Rectal smooth muscle tissue (tissue), 1 donor: ENCODE measurements around the gene MS4A1.

Source experiments
- H3K27ac ChIP-seq: one replicate; pipeline ENCODE4 v1.7.0; 2013; ENCODE audit warnings: low read depth, low read length, inconsistent platforms
- H3K27me3 ChIP-seq: one replicate; pipeline ENCODE4 v1.7.0; 2013; ENCODE audit warnings: low read length; ENCODE audit not compliant: control insufficient read depth, insufficient read depth
- H3K36me3 ChIP-seq: one replicate; pipeline ENCODE4 v1.7.0; 2013; ENCODE audit warnings: low read length; ENCODE audit not compliant: control insufficient read depth, insufficient read depth
- H3K4me1 ChIP-seq: one replicate; pipeline ENCODE4 v1.7.0; 2013; ENCODE audit warnings: low read length; ENCODE audit not compliant: control insufficient read depth, insufficient read depth
- H3K4me3 ChIP-seq: one replicate; pipeline ENCODE4 v1.7.0; 2013; ENCODE audit warnings: low read length
- H3K9ac ChIP-seq: one replicate; pipeline ENCODE4 v1.7.0; 2013; ENCODE audit warnings: low read length

MS4A1 gene

DNA sequence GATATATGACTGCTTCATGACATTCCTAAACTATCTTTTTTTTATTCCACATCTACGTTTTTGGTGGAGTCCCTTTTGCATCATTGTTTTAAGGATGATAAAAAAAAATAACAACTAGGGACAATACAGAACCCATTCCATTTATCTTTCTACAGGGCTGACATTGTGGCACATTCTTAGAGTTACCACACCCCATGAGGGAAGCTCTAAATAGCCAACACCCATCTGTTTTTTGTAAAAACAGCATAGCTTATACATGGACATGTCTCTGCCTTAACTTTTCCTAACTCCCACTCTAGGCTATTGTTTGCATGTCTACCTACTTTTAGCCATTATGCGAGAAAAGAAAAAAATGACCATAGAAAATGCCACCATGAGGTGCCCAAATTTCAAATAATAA lies 13.2 kb downstream of the MS4A1 start:
- H3K27ac ChIP-seq: no peak overlapping the region
- no peak overlapping the region for H3K4me3 ChIP-seq
- no peaks in the 10 kb centered on the region for H3K36me3 ChIP-seq
- H3K27me3 ChIP-seq: no peaks in the 10 kb centered on the region
- no peaks in the 10 kb centered on the region for H3K4me1 ChIP-seq
- no peak overlapping the region for H3K9ac ChIP-seq

DNA sequence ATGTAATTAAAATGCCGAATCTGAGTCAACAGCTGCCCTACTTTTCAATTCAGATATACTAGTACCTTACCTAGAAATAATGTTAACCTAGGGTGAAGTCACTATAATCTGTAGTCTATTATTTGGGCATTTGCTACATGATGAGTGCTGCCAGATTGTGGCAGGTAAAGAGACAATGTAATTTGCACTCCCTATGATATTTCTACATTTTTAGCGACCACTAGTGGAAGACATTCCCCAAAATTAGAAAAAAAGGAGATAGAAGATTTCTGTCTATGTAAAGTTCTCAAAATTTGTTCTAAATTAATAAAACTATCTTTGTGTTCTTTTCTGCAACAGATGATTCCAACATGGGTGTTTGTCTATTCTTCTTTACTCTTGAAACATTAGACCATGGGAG lies 14.1 kb downstream of the MS4A1 start:
- no peaks in the 10 kb centered on the region for H3K36me3 ChIP-seq
- no peaks in the 10 kb centered on the region for H3K27me3 ChIP-seq
- H3K9ac ChIP-seq: no peak overlapping the region
- no peak overlapping the region for H3K27ac ChIP-seq
- H3K4me3 ChIP-seq: no peak overlapping the region
- H3K4me1 ChIP-seq: no peaks in the 10 kb centered on the region

DNA sequence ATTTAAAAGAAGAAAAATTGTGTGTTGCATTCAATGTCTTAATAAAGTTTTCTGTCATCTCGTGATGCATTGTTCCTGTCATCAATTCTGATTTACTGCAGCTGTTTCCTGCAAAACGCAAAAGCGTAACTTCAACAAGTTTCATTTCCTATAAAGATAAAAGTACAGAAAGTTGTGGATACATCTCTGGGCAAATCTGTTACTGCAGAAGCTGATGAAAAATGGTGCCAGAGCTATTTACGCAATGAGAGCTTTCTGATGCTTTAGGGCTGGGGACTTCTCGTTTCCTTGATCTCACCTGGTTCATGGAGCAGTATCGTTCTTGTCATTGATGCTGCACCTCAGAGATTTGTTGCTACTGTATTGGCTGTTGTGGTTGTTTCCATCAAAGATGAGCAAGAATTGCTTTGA lies 21.4 kb downstream of the MS4A1 start:
- Histone ChIP-seq H3K27me3 (no peaks in the 10 kb centered on the region), H3K36me3 (no peaks in the 10 kb centered on the region), H3K27ac (no peak overlapping the region), H3K9ac (no peak overlapping the region), H3K4me3 (no peak overlapping the region), H3K4me1 (no peaks in the 10 kb centered on the region)

DNA sequence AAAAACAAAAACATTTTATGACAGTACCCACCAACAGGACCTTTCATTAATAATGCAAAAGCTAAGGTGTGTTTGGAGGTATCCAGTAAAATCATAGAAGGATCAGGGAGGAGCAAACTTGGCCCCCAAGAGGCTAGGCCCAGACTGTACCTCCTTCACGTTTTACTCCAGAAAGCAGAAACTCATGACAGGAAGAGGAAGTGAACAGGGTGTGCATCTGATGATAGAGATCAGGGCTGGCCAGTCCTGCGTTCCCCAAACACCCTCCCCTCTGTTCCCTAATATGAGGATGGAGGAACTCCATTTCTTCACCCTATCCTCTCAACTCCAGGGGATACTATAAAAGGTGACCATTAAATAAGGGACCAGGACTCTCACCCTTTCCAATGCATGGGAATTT lies 26.7 kb downstream of the MS4A1 start:
- Histone ChIP-seq H3K4me3 (no peak overlapping the region), H3K27ac (no peak overlapping the region)

DNA sequence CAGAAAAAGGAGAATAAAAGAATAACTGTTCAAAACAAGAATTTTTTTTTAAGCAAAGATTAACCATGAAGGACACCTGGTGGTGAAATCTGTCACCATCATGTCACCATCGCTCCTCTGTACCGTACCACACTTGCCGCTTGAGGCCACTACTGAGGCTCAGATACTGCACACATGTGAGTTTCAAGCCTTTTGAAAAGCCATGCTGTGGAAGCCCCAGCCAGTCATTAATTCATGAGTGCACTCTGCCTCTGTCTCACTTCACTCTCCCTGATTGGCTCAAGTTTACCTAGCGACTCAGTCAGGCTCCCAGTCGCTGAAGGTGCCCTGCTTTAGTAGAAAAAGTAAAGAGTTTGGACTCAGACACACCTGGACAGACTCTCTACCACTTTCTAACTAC lies 30.3 kb downstream of the MS4A1 start:
- no peaks in the 10 kb centered on the region for H3K4me1 ChIP-seq
- no peak overlapping the region for H3K27ac ChIP-seq
- H3K4me3 ChIP-seq: no peak overlapping the region
- no peaks in the 10 kb centered on the region for H3K36me3 ChIP-seq
- no peak overlapping the region for H3K9ac ChIP-seq
- no peaks in the 10 kb centered on the region for H3K27me3 ChIP-seq

More for the DNA sequence above, 26.7 kb downstream of the MS4A1 start:
- no peaks in the 10 kb centered on the region for H3K4me1 ChIP-seq
- no peaks in the 10 kb centered on the region for H3K36me3 ChIP-seq
- H3K9ac ChIP-seq: no peak overlapping the region
- no peaks in the 10 kb centered on the region for H3K27me3 ChIP-seq

DNA sequence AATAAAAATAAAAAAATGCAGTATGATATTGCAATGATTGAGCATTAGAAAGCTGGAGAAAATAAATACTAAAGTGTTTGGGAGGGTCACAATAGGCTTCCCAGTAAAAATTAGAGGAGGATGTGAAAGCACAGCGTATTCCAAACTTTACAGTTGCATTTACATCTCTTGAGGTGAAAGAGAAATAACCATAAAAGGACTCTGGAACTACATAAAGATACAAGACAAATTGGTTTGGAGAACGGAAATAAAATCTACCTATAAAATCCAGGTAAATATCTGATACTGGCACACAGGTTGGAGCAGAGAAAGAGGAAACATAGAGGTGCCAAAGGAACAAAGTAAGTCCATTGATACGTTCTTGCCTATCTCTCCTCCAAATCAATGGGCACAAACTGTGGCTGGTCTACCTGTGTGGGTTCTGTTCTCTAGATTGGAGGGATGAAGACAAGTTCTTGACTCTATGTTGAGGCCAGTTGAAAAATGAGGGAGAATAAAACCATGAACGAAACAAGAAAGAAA lies 36.9 kb downstream of the MS4A1 start, which contains the start of gene MS4A12:
TSS of gene MS4A12 (plus strand) at position 291 of the 522 bp plus-strand sequence. CDS start 4,541 bp downstream, outside the sequence.
- no peak within 1 kb of the TSS for H3K27ac ChIP-seq
- no peak within 1 kb of the TSS for H3K9ac ChIP-seq
- H3K4me1 ChIP-seq: no peaks in the 10 kb centered on the region
- H3K4me3 ChIP-seq: no peak within 1 kb of the TSS
- no peaks in the 10 kb centered on the region for H3K27me3 ChIP-seq
- no peaks in the 10 kb centered on the region for H3K36me3 ChIP-seq

DNA sequence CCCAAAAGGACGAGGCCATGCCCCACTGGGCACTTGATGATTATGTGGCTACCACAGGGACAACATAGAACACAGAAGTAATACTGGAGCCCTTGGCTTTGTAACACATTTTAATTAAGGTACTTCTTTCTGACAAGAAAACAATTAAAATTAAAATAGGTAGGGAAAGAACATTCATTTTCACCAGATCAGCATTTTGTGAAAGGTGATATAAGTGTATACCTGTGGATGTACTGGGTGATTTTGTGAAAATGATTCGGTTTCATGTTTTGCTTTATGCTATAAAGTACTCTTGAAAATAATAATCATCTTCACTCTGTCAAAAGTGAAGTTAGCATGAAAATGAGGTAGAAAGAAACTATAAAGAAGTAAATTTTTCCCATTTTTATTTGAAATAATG lies 37.8 kb downstream of the MS4A1 start:
- H3K36me3 ChIP-seq: no peaks in the 10 kb centered on the region
- H3K4me3 ChIP-seq: no peak overlapping the region
- no peak overlapping the region for H3K27ac ChIP-seq
- no peaks in the 10 kb centered on the region for H3K27me3 ChIP-seq
- H3K4me1 ChIP-seq: no peaks in the 10 kb centered on the region
- no peak overlapping the region for H3K9ac ChIP-seq

DNA sequence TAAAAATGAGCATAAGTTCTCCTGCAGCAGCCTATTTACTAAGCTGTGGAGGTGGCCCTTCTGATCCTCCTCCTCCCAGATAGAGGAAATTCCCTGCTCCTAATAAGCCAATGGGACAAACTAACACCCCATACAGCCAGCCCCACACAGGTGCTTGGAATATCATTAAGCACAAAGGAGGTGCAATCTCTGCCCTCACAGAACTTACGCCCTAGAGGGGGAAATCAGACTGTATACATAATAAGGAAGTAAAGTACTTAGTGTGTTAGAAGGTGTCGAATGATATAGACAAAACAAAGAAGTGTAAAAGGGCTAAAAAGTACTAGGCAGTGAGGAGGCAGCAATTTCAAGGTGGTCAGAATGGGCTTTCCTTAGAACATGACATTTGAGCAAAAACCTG lies 42.8 kb downstream of the MS4A1 start:
- no peaks in the 10 kb centered on the region for H3K4me1 ChIP-seq
- H3K36me3 ChIP-seq: no peaks in the 10 kb centered on the region
- no peaks in the 10 kb centered on the region for H3K27me3 ChIP-seq
- no peak overlapping the region for H3K9ac ChIP-seq
- no peak overlapping the region for H3K4me3 ChIP-seq
- H3K27ac ChIP-seq: no peak overlapping the region

DNA sequence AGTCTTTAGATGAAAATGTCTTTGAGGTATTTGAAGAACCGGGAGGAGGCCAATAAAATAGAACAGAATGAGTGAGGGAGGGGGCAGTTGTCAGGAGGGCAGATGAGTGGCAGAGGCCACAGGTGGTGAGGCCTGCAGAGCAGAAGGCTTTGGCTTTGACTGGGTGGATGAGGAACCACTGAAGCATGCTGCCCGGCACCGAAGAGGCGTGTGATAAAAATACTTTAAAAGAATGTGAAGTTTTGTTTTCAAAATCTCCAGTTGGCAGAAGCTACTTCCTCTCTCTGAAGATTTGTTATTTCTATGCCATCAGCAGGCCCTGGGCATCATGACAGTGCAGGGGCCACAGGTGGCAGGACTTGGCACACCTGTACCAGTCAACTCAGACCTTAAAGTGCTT lies 43.2 kb downstream of the MS4A1 start:
- Histone ChIP-seq H3K36me3 (no peaks in the 10 kb centered on the region), H3K27me3 (no peaks in the 10 kb centered on the region), H3K4me1 (no peaks in the 10 kb centered on the region), H3K27ac (no peak overlapping the region), H3K4me3 (no peak overlapping the region), H3K9ac (no peak overlapping the region)

DNA sequence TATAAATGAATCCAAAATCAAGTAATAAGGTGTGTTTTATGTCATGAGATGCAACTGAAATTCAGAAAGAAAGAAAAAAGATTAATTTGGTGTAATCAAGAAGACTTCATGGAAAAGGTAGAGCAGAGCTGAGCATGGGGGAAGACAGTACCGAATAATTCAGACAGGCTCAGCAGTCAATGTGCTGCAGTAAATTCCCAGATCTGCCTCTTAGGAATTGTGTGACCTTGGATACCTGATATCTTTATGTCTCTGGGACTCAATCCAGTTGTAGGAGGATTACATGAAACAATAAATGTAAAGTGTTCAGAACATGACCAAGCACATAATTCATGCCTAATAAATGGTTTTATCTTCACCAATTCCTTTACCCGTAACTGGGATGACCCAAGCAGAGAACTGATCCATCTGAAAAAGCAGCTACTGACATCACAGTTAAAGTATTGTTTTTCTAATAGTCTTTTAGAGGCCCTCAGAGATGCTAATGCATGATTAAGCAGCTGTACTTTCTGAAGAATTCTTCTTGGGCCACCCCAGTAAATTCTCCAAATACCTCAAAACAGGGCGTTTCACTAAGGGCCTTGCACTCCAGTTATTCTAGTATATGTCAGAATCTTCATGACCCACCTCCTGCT lies 44.7 kb downstream of the MS4A1 start:
- Histone ChIP-seq H3K4me1 (no peaks in the 10 kb centered on the region), H3K27ac (no peak overlapping the region), H3K9ac (no peak overlapping the region), H3K36me3 (no peaks in the 10 kb centered on the region), H3K27me3 (no peaks in the 10 kb centered on the region), H3K4me3 (no peak overlapping the region)

DNA sequence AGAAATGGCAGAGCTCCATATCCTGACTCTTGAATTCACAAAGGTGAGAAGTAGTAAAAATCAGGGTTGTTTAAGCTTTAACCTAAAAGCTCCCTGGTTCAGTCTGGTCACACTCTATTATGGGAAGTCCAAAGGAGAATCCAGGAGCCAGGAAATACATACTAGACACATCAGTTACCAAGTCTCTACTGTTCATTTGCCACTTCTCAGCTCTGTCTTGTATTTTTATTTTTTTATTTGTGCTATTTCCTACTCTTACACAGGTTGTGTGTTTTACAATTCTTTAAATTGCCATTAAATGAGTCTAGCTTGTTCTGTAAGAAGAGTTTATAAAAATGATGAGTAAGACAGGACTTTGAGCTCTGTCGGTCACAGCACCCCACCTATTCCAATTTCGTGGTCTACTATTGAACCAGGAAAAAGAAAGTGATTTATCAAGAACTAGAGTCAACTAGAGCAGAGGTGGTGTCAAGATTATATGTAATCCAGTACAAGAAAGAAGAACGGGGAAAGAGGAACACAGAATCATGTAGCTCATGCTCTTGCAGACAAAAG lies 46.7 kb downstream of the MS4A1 start:
- no peaks in the 10 kb centered on the region for H3K36me3 ChIP-seq
- H3K4me1 ChIP-seq: no peaks in the 10 kb centered on the region
- H3K9ac ChIP-seq: no peak overlapping the region
- no peak overlapping the region for H3K4me3 ChIP-seq
- no peak overlapping the region for H3K27ac ChIP-seq
- no peaks in the 10 kb centered on the region for H3K27me3 ChIP-seq

DNA sequence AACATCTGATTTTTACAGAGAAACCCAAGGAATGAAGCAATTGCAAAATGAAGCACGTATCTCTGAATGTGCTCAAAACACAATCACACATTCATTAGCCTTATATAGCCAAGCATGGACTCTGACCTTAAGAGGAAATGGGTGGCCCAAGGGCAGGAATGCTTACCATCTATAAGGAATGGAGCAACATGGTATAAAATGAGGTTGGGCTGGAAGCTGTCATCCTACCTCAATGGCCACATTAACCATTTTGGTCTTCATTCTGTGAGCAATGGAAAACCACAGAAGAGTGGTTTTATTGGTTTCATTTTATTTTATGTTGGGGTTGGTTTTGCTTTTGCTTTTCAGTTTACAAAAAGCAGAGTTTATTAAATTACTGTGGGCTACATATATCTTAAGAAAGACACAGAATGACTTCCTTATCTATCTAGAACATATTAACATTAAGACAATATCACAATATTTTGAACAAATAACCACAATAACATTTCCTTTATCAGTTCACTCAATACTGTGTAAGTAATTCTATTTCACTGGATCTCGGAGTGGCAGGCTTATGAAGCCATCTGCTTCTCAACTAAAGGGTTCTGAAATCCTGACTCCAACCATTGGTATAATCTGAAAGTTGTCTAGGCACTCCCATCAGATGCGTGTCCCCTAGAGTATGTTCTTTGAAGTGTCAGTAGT lies 48.7 kb downstream of the MS4A1 start:
- H3K4me3 ChIP-seq: no peak overlapping the region
- H3K4me1 ChIP-seq: no peaks in the 10 kb centered on the region
- H3K36me3 ChIP-seq: no peaks in the 10 kb centered on the region
- H3K27ac ChIP-seq: no peak overlapping the region
- no peaks in the 10 kb centered on the region for H3K27me3 ChIP-seq
- no peak overlapping the region for H3K9ac ChIP-seq
